SK-N-SH (cell line): ENCODE measurements around the gene HOXC13. TPM values are rescaled to one million over a fixed set of nuclear protein-coding genes. Genes with fewer than 3 reads are reported as not detected.

ENCODE experiments used
- CTCF ChIA-PET: fragments of 300-600, 350-600 bp; formaldehyde crosslinking; extraction: SDS; loops from one replicate; lab custom pipeline; 2021; lab: Yijun Ruan, JAX
- POLR2A ChIA-PET: fragments of 350-600 bp; sonication (Branson Sonifier 250); formaldehyde crosslinking; extraction: SDS; loops from one replicate; lab custom pipeline; 2020; ENCODE audit warnings: antibody characterized with exemption, inconsistent platforms; lab: Yijun Ruan, JAX
- DNase-seq: peaks from one replicate; pipeline ENCODE4 v3.0.0; 2012
- H2AFZ ChIP-seq: fragments of 200-600 bp; sonication (generic); 2 replicates; pipeline ENCODE4 v1.8.1; 2016; ENCODE audit warnings: antibody characterized with exemption, mild to moderate bottlenecking, low read depth
- H3F3A ChIP-seq: fragments of 200-600 bp; sonication (generic); replicated peaks from 2 replicates; pipeline ENCODE3; 2016; ENCODE audit warnings: antibody characterized with exemption, mild to moderate bottlenecking; ENCODE audit not compliant: insufficient read depth
- H3K27ac ChIP-seq, 2 experiments: fragments of 200-500 bp in 1 of 2; fragments of 200-600 bp in 1 of 2; sonication (Bioruptor generic) in 1 of 2; sonication (generic), shearing (Covaris generic) in 1 of 2; 2 replicates each; pipeline versions ENCODE4 v1.5.1 to v1.6.1; 2014 to 2016; ENCODE audit warnings: low read depth in 2 of 2, inconsistent platforms in 1 of 2, low read length in 1 of 2, mild to moderate bottlenecking in 1 of 2, mixed read lengths in 1 of 2
- H3K27me3 ChIP-seq: fragments of 200-600 bp; sonication (generic), shearing (Covaris generic); 2 replicates; pipeline ENCODE4 v1.6.1; 2016; ENCODE audit warnings: mixed run types; ENCODE audit not compliant: insufficient read depth
- H3K36me3 ChIP-seq, 2 experiments: fragments of 200-500 bp in 1 of 2; fragments of 200-600 bp in 1 of 2; sonication (Bioruptor generic) in 1 of 2; sonication (generic) in 1 of 2; replicated peaks in 1 of 2; 2 replicates each; pipeline versions ENCODE3 to v1.5.1; 2014 to 2016; ENCODE audit warnings: low read length in 1 of 2, mild to moderate bottlenecking in 1 of 2; ENCODE audit not compliant: insufficient read depth in 2 of 2, control insufficient read depth in 1 of 2
- H3K4me1 ChIP-seq, 2 experiments: fragments of 200-500 bp in 1 of 2; fragments of 200-600 bp in 1 of 2; sonication (Bioruptor generic) in 1 of 2; sonication (generic), shearing (Covaris generic) in 1 of 2; 2 replicates each; pipeline versions ENCODE4 v1.5.1 to v1.6.1; 2014 to 2016; ENCODE audit warnings: low read depth in 1 of 2, low read length in 1 of 2, mixed run types in 1 of 2; ENCODE audit not compliant: insufficient read depth in 2 of 2, control insufficient read depth in 1 of 2
- H3K4me2 ChIP-seq: fragments of 200-600 bp; sonication (generic), shearing (Covaris generic); 2 replicates; pipeline ENCODE4 v1.6.1; 2017; ENCODE audit warnings: mixed run types
- H3K4me3 ChIP-seq, 2 experiments: fragments of 200-500 bp in 1 of 2; fragments of 200-600 bp in 1 of 2; sonication (Bioruptor generic) in 1 of 2; sonication (generic), shearing (Covaris generic) in 1 of 2; 2 replicates each; pipeline versions ENCODE4 v1.5.1 to v1.8.1; 2014 to 2016; ENCODE audit warnings: low read depth in 2 of 2, inconsistent platforms in 1 of 2, low read length in 1 of 2, mild to moderate bottlenecking in 1 of 2, mixed read lengths in 1 of 2, moderate library complexity in 1 of 2
- H3K79me2 ChIP-seq: fragments of 200-600 bp; sonication (generic); 2 replicates; pipeline ENCODE4 v1.8.1; 2017; ENCODE audit warnings: mild to moderate bottlenecking; ENCODE audit not compliant: insufficient read depth
- H3K9ac ChIP-seq: fragments of 200-600 bp; sonication (generic); 2 replicates; pipeline ENCODE4 v1.6.1; 2017; ENCODE audit warnings: mixed run types
- H3K9me2 ChIP-seq: fragments of 200-600 bp; sonication (generic); 2 replicates; pipeline ENCODE4 v1.6.1; 2017; ENCODE audit warnings: mixed run types
- H3K9me3 ChIP-seq: fragments of 200-600 bp; sonication (generic); 2 replicates; pipeline ENCODE4 v1.6.1; 2017; ENCODE audit warnings: mixed run types, mild to moderate bottlenecking, moderate library complexity
- H4K20me1 ChIP-seq: fragments of 200-600 bp; sonication (generic); 2 replicates; pipeline ENCODE4 v1.6.1; 2017; ENCODE audit warnings: mild to moderate bottlenecking, mixed run types; ENCODE audit not compliant: insufficient read depth
- CHD2 ChIP-seq: fragments of 150-350 bp; IDR thresholded peaks from 2 replicates; pipeline ENCODE4 v1.6.1; 2018; ENCODE audit warnings: low read length; ENCODE audit not compliant: partially characterized antibody
- EP300 ChIP-seq, 2 experiments: IDR thresholded peaks; 2 replicates each; pipeline versions ENCODE4 v1.4.0 to v1.6.1; 2012; ENCODE audit warnings: borderline replicate concordance in 1 of 2, low read depth in 1 of 2, low read length in 1 of 2
- EZH2phosphoT487 ChIP-seq: fragments of 200-600 bp; sonication (generic); IDR thresholded peaks from 2 replicates; pipeline ENCODE4 v1.6.1; 2017; ENCODE audit warnings: low read depth, mixed run types, mild to moderate bottlenecking, antibody characterized with exemption, moderate library complexity, borderline replicate concordance
- FOSL2 ChIP-seq: IDR thresholded peaks from 2 replicates; pipeline ENCODE4 v1.4.0; 2012; ENCODE audit warnings: low read depth, mild to moderate bottlenecking, moderate library complexity, borderline replicate concordance
- FOXM1 ChIP-seq: IDR thresholded peaks from 2 replicates; pipeline ENCODE4 v1.4.0; 2012; ENCODE audit warnings: low read depth, mild to moderate bottlenecking
- GABPA ChIP-seq: IDR thresholded peaks from 2 replicates; pipeline ENCODE4 v1.4.0; 2012; ENCODE audit warnings: low read depth, mild to moderate bottlenecking
- GATA2 ChIP-seq: sonication (generic); formaldehyde crosslinking; IDR thresholded peaks from 2 replicates; pipeline ENCODE4 v1.5.0; 2020; ENCODE audit warnings: mild to moderate bottlenecking, missing genetic modification reagents
- IRF3 ChIP-seq: fragments of 150-350 bp; IDR thresholded peaks from 2 replicates; pipeline ENCODE4 v1.6.1; 2016; ENCODE audit warnings: mild to moderate bottlenecking, low read depth, low read length
- MAX ChIP-seq: IDR thresholded peaks from 2 replicates; pipeline ENCODE4 v1.4.0; 2012; ENCODE audit warnings: low read depth
- MXI1 ChIP-seq: IDR thresholded peaks from 2 replicates; pipeline ENCODE4 v1.6.1; 2012; ENCODE audit warnings: mild to moderate bottlenecking, low read depth, low read length, improper control_type of control experiment
- NFIC ChIP-seq: IDR thresholded peaks from 2 replicates; pipeline ENCODE4 v1.4.0; 2012; ENCODE audit warnings: borderline replicate concordance
- PBX3 ChIP-seq: IDR thresholded peaks from 2 replicates; pipeline ENCODE4; 2012
- RAD21 ChIP-seq: IDR thresholded peaks from 2 replicates; pipeline ENCODE4 v1.6.1; 2012; ENCODE audit warnings: mild to moderate bottlenecking, low read length
- REST ChIP-seq: IDR thresholded peaks from 2 replicates; pipeline ENCODE4 v1.6.1; 2012; ENCODE audit warnings: mild to moderate bottlenecking, low read depth, low read length, moderate library complexity
- RFX5 ChIP-seq: IDR thresholded peaks from 2 replicates; pipeline ENCODE4 v1.6.1; 2012; ENCODE audit warnings: mild to moderate bottlenecking, improper control_type of control experiment, low read length
- SIN3A ChIP-seq: IDR thresholded peaks from 2 replicates; pipeline ENCODE4 v1.6.1; 2012; ENCODE audit warnings: low read depth, mild to moderate bottlenecking, low read length, moderate library complexity, borderline replicate concordance
- SMC3 ChIP-seq: IDR thresholded peaks from 2 replicates; pipeline ENCODE4 v1.6.1; 2012; ENCODE audit warnings: low read depth, low read length, improper control_type of control experiment
- TCF12 ChIP-seq: IDR thresholded peaks from 2 replicates; pipeline ENCODE4 v1.4.0; 2012
- USF2 ChIP-seq: fragments of 150-350 bp; IDR thresholded peaks from 2 replicates; pipeline ENCODE4 v1.6.1; 2017; ENCODE audit warnings: antibody characterized with exemption, low read length, low read depth, borderline replicate concordance
- YY1 ChIP-seq: IDR thresholded peaks from 2 replicates; pipeline ENCODE4 v1.4.0; 2012; ENCODE audit warnings: low read depth, mild to moderate bottlenecking
- WGBS: methylation state at CpG from one replicate; pipeline ENCODE4 v1.1.6; 2017; ENCODE audit warnings: low lambda C conversion rate; 5-methylcytosine and 5-hydroxymethylcytosine counted together
- polyA plus RNA-seq, 3 experiments: library from polyadenylated mRNA; depleted of rRNA; stranded (reverse); fragments of >200 nt; gene quantifications; 2 replicates each; pipeline ENCODE4 v1.2.3, GENCODE V29; 2012

HOXC13 gene
- polyA plus RNA-seq, 1 of the 3 experiments (the other 2 are of a cell fraction): not detected

GRCh38 chr12:53958128-53958527, 19.5 kb downstream of the HOXC13 start (continued):
- TF ChIP-seq PBX3: no peak
- TF ChIP-seq RFX5: no peak
- no peak for TF ChIP-seq MAX

- no peak for TF ChIP-seq TCF12
- no peak for TF ChIP-seq RAD21
- TF ChIP-seq EZH2phosphoT487: no peak
- TF ChIP-seq GABPA: no peak
- TF ChIP-seq IRF3: no peak
- TF ChIP-seq USF2: no peak
- no peak for TF ChIP-seq GATA2
- no peak for TF ChIP-seq MAX
- no peak for TF ChIP-seq REST
- TF ChIP-seq MXI1: no peak
- no peak for TF ChIP-seq CHD2
- no peak for TF ChIP-seq SIN3A
- TF ChIP-seq SMC3: no peak
- no peak for TF ChIP-seq NFIC
- no peak for TF ChIP-seq YY1
- no peak for TF ChIP-seq FOXM1
- TF ChIP-seq EP300 (IDR thresholded peaks at IDR 0.05; ENCODE audit: borderline replicate concordance in 1 of 2, low read depth in 1 of 2, low read length in 1 of 2): no peak
- no peak for TF ChIP-seq FOSL2
- no peaks in the 10 kb centered on the region for H3K9me3 ChIP-seq
- H3K9me2 ChIP-seq: no peaks in the 10 kb centered on the region
- H2AFZ ChIP-seq: no peak overlapping the region
- WGBS: 6% methylated on average over 4 of the region's 4 CpGs
- no peak for DNase-seq
- H3F3A ChIP-seq: no peaks in the 10 kb centered on the region
- no peaks in the 10 kb centered on the region for H3K36me3 ChIP-seq
- no peaks in the 10 kb centered on the region for H4K20me1 ChIP-seq
- no peak overlapping the region for H3K4me3 ChIP-seq
- no peak overlapping the region for H3K9ac ChIP-seq
- peaks cover 98% of the 10 kb centered on the region for H3K27me3 ChIP-seq
- ChIA-PET CTCF (interaction anchor here (0.8 to 1.5 kb wide), 7 partner anchors 14 to 255 kb away, joined by 3 to 5 read pairs (median 3); partner anchors contain the start of gene HOXC10), POLR2A (interaction anchor here (0.6 kb wide), 1 partner anchor 67 kb away, joined by 3 read pairs; no protein-coding TSS in a partner anchor)
- no peaks in the 10 kb centered on the region; a peak in 1 of 4 replicates for H3K4me1 ChIP-seq
- no peak overlapping the region for H3K27ac ChIP-seq
- no peak overlapping the region for H3K4me2 ChIP-seq
- H3K79me2 ChIP-seq: no peaks in the 10 kb centered on the region
Observed at GRCh38 chr12:53959314-53959713, 20.7 kb downstream of the HOXC13 start.
